ENCODE results near the gene SIGLEC12.
"Not testable (repeated sequence)": the region's sequence is repeated elsewhere in the genome, so short reads cannot be mapped to it uniquely, and the experiment has no call there.

DNA sequence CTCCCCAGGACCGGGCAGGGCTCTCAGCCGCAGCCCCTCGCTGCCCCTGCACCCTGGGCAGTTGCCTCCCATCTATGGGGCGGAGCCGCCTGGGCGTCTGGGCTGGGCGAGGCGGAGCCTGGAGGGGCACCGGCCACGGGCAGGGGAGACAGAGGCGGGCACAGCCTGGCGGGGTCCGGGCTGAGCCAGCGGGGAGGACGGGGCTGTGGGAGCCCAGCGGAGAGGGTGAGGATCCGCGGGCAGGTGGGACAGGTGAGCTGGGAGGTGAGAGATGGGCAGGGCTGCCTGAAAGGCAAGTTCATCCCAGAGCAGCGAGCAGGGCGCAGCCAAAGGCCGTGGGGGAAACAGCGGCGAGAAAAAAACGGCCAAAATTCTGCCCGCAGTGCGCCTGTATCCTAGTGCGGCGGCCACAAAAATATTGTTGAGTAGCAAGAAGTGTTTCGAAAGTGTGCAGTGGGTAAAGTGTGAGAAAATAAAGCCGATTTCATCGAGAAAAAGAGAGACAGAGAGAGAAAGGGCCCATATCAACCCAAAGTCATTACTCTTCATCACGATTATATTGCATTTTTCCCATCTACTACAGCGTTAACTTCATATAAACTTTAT, 37.5 kb downstream of the SIGLEC12 start:
- TF ChIP-seq, protein P1, sequence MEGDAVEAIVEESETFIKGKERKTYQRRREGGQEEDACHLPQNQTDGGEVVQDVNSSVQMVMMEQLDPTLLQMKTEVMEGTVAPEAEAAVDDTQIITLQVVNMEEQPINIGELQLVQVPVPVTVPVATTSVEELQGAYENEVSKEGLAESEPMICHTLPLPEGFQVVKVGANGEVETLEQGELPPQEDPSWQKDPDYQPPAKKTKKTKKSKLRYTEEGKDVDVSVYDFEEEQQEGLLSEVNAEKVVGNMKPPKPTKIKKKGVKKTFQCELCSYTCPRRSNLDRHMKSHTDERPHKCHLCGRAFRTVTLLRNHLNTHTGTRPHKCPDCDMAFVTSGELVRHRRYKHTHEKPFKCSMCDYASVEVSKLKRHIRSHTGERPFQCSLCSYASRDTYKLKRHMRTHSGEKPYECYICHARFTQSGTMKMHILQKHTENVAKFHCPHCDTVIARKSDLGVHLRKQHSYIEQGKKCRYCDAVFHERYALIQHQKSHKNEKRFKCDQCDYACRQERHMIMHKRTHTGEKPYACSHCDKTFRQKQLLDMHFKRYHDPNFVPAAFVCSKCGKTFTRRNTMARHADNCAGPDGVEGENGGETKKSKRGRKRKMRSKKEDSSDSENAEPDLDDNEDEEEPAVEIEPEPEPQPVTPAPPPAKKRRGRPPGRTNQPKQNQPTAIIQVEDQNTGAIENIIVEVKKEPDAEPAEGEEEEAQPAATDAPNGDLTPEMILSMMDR (IDR thresholded peaks at IDR 0.05) = not testable (repeated sequence)
- not testable (repeated sequence) for TF ChIP-seq POLR2AphosphoS5 (IDR thresholded peaks at IDR 0.05); POLR2A (IDR thresholded peaks at IDR 0.05); EP300 (IDR thresholded peaks at IDR 0.05; ENCODE audit: low read depth)
